Measurements from ENCODE around the gene HASPIN. TPM values are rescaled to one million over a fixed set of nuclear protein-coding genes. Genes with fewer than 3 reads are reported as not detected.

The HASPIN gene
- total RNA-seq, 2 experiments from 2014 or later = 20.7 to 21.3 TPM

GRCh38 chr17:3735515-3735914 is 11.8 kb downstream of the HASPIN start:
- no peak for TF ChIP-seq CTCF (IDR thresholded peaks at IDR 0.05)
- CTCF ChIA-PET = interaction anchor here (0.8 to 9.6 kb wide), 13 partner anchors 10 to 110 kb away, joined by 3 to 367 read pairs (median 4); partner anchors contain the start of genes HASPIN and NCBP3
- no peaks in the 10 kb centered on the region for H3K27me3 Mint-ChIP-seq
- H3K36me3 Mint-ChIP-seq (ENCODE audit: low read depth) = no peaks in the 10 kb centered on the region
- H3K27ac Mint-ChIP-seq = no peak overlapping the region
- ATAC-seq (no peak), DNase-seq (no peak)
- no peak overlapping the region for H3K4me3 Mint-ChIP-seq
- POLR2A ChIA-PET = interaction anchor here (0.9 to 2.0 kb wide), 3 partner anchors 13 to 92 kb away, joined by 3 to 8 read pairs (median 3); no protein-coding TSS in a partner anchor
- intact Hi-C loops (cut with micrococcal nuclease) = loop anchor here (5.0 kb wide), 2 partner anchors 72 to 112 kb away; partner anchors contain the start of gene NCBP3
- H3K4me1 Mint-ChIP-seq (ENCODE audit: low read depth) = peaks cover 24% of the 10 kb centered on the region
- H3K9me3 Mint-ChIP-seq = no peaks in the 10 kb centered on the region

- CTCF ChIA-PET = interaction anchor here (0.8 to 9.6 kb wide), 42 partner anchors 13 to 690 kb away, joined by 3 to 367 read pairs (median 11); partner anchors contain the start of genes CTNS, HASPIN, ITGAE and NCBP3
- DNase-seq (peak; percentile 93), ATAC-seq (peak; percentile 87)
- peak overlapping the region; percentile 26 for H3K27ac Mint-ChIP-seq
- H3K36me3 Mint-ChIP-seq (ENCODE audit: low read depth) = peaks cover 1% of the 10 kb centered on the region
- TF ChIP-seq CTCF (IDR thresholded peaks at IDR 0.05) = no peak
- no peaks in the 10 kb centered on the region for H3K9me3 Mint-ChIP-seq
- intact Hi-C loops (cut with micrococcal nuclease) = loop anchor here (1.0 to 5.0 kb wide), 3 partner anchors 69 to 109 kb away; partner anchors contain the start of gene NCBP3
- no peak overlapping the region for H3K4me3 Mint-ChIP-seq
- H3K27me3 Mint-ChIP-seq = no peaks in the 10 kb centered on the region
- H3K4me1 Mint-ChIP-seq (ENCODE audit: low read depth) = peaks cover 33% of the 10 kb centered on the region
- POLR2A ChIA-PET = interaction anchor here (1.2 to 4.7 kb wide), 8 partner anchors 11 to 107 kb away, joined by 3 to 33 read pairs (median 7); partner anchors contain the start of genes ITGAE and NCBP3
These were observed 15.0 kb downstream of the HASPIN start for GRCh38 chr17:3738562-3739295.

GRCh38 chr17:3739422-3740124 is 15.9 kb downstream of the HASPIN start:
- Mint-ChIP-seq H3K4me3 (no peak overlapping the region), H3K4me1 (ENCODE audit: low read depth) (peaks cover 33% of the 10 kb centered on the region), H3K36me3 (ENCODE audit: low read depth) (peaks cover 1% of the 10 kb centered on the region), H3K27ac (no peak overlapping the region), H3K9me3 (no peaks in the 10 kb centered on the region), H3K27me3 (no peaks in the 10 kb centered on the region)
- ChIA-PET POLR2A (interaction anchor here (1.2 to 4.7 kb wide), 4 partner anchors 7 to 90 kb away, joined by 3 to 33 read pairs (median 12); no protein-coding TSS in a partner anchor), CTCF (interaction anchor here (0.7 to 9.6 kb wide), 22 partner anchors 11 to 125 kb away, joined by 3 to 367 read pairs (median 16); partner anchors contain the start of genes HASPIN, ITGAE and NCBP3)
- intact Hi-C loops (cut with micrococcal nuclease) = loop anchor here (5.0 kb wide), 2 partner anchors 68 to 108 kb away; partner anchors contain the start of gene NCBP3
- no peak for TF ChIP-seq CTCF (IDR thresholded peaks at IDR 0.05)
- no peak for ATAC-seq
- DNase-seq = no peak

GRCh38 chr17:3740611-3741073 is 16.9 kb downstream of the HASPIN start:
- H3K4me3 Mint-ChIP-seq = peak overlapping the region; percentile 20
- ChIA-PET CTCF (interaction anchor here (0.6 to 9.6 kb wide), 13 partner anchors 9 to 159 kb away, joined by 3 to 367 read pairs (median 5); partner anchors contain the start of genes HASPIN, ITGAE and NCBP3), POLR2A (interaction anchor here (0.8 to 4.7 kb wide), 7 partner anchors 8 to 103 kb away, joined by 3 to 33 read pairs (median 4); partner anchors contain the start of gene HASPIN)
- intact Hi-C loops (cut with micrococcal nuclease) = no loop called here
- TF ChIP-seq CTCF (IDR thresholded peaks at IDR 0.05) = no peak
- H3K27me3 Mint-ChIP-seq = no peaks in the 10 kb centered on the region
- peak overlapping the region; percentile 82 for H3K27ac Mint-ChIP-seq
- peaks cover 1% of the 10 kb centered on the region for H3K36me3 Mint-ChIP-seq (ENCODE audit: low read depth)
- H3K4me1 Mint-ChIP-seq (ENCODE audit: low read depth) = peaks cover 33% of the 10 kb centered on the region
- ATAC-seq (peak; percentile 29), DNase-seq (peak; percentile 66)
- no peaks in the 10 kb centered on the region for H3K9me3 Mint-ChIP-seq

Measured in activated CD8-positive, alpha-beta T cell treated with anti-CD3 and anti-CD28 coated beads for 36 hours (primary cell).